HG02678 (cell line): ENCODE data around the gene PITX1.
"Not testable (repeated sequence)": the region's sequence is repeated elsewhere in the genome, so short reads cannot be mapped to it uniquely, and the experiment has no call there.

ENCODE experiments used
- ATAC-seq: cut with Tn5 transposase; IDR thresholded peaks from one replicate; pipeline ENCODE4 v1.9.1; 2021; ENCODE audit warnings: mild to moderate bottlenecking, moderate library complexity; ENCODE audit not compliant: unreplicated experiment

The PITX1 gene

GRCh38 chr5:135011355-135012032 is 22.5 kb downstream of the PITX1 start:
- no peak for ATAC-seq

- no peak for ATAC-seq
These were observed 23.3 kb downstream of the PITX1 start for GRCh38 chr5:135010502-135011354.

- ATAC-seq = no peak
These were observed 24.1 kb downstream of the PITX1 start for GRCh38 chr5:135009736-135010501.

- no peak for ATAC-seq
These were observed 24.9 kb downstream of the PITX1 start for GRCh38 chr5:135008981-135009735.

GRCh38 chr5:135008556-135008955 is 25.5 kb downstream of the PITX1 start:
- ATAC-seq = no peak

GRCh38 chr5:135007749-135008363 is 26.2 kb downstream of the PITX1 start:
- no peak for ATAC-seq

GRCh38 chr5:135007305-135007704 is 26.7 kb downstream of the PITX1 start:
- no peak for ATAC-seq

GRCh38 chr5:135005076-135005475 is 29.0 kb downstream of the PITX1 start:
- no peak for ATAC-seq

GRCh38 chr5:135004376-135004775 is 29.7 kb downstream of the PITX1 start:
- ATAC-seq = no peak

GRCh38 chr5:134998068-134998467 is 36.0 kb downstream of the PITX1 start:
- ATAC-seq = not testable (repeated sequence)

GRCh38 chr5:134997015-134997414 is 37.0 kb downstream of the PITX1 start:
- no peak for ATAC-seq

GRCh38 chr5:134995850-134996402 is 38.1 kb downstream of the PITX1 start:
- no peak for ATAC-seq

GRCh38 chr5:134994560-134995156 is 39.4 kb downstream of the PITX1 start:
- no peak for ATAC-seq

GRCh38 chr5:134993161-134993560 is 40.9 kb downstream of the PITX1 start:
- no peak for ATAC-seq

GRCh38 chr5:134992148-134992547 is 41.9 kb downstream of the PITX1 start:
- no peak for ATAC-seq

- ATAC-seq = not testable (repeated sequence)
These were observed 43.8 kb downstream of the PITX1 start for GRCh38 chr5:134990183-134990582.

GRCh38 chr5:134989266-134989830 is 44.7 kb downstream of the PITX1 start:
- no peak for ATAC-seq

- no peak for ATAC-seq
These were observed 51.8 kb downstream of the PITX1 start for GRCh38 chr5:134982230-134982629.

GRCh38 chr5:134979416-134979815 is 54.6 kb downstream of the PITX1 start:
- ATAC-seq = no peak
